ENCODE measurements around the gene PVR.
"Not testable (repeated sequence)": the region's sequence is repeated elsewhere in the genome, so short reads cannot be mapped to it uniquely, and the experiment has no call there.

The PVR gene

DNA sequence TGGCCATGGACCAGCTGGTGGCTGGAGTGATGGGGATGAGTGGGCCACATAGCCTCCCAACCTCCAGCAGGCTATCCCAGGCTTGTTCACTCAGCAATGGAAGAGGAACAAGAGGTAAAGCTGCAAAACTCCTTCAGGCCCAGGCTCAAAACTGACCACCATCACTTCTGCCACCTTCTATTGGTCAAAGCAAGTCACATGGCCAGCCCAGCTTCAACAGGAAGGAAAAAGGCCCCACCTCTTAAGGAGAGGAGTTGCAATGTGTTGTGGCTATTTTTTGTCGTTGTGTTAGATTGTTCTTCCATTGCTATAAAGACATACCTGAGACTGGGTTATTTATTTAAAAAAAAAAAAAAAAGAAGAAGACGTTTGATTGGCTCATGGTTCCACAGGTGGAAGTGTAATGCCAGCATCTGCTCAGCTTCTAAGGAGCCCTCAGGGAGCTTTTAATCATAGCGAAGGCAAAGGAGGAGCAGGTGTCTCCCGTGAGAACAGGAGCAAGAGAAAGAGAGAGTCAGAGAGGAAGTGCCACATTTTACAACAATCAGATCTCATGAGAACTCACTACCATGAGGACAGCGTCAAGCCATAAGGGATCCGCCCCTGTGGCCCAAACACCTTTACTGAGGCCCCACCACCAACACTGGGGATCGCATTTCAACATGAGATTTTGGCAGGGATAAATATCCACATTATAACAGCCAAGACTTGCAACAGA lies 24.9 kb upstream of the PVR start:
- DNase-seq, result no peak

- no peak for DNase-seq
Observed at GRCh38 chr19:44620667-44621066, 23.0 kb upstream of the PVR start.

DNA sequence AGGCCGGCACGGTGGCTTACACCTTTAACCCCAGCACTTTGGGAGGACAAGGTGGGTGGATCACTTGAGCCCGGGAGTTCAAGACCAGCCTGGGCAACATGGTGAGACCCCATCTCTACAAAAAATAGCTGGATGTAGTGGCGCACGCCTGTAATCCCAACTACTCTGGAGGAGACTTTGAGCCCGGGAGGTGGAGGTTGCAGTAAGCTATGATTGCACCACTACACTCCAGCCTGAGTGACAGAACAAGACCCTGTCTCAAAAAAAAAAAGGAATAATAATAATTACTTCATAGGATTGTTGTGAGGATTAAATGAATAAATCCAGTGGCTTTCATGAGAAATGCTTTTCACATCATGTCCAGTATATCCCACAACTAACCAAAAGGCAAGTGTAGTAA lies 22.3 kb upstream of the PVR start:
- no peak for DNase-seq

- peak; percentile 39 for DNase-seq
Observed at GRCh38 chr19:44623080-44623479, 20.6 kb upstream of the PVR start.

- no peak for DNase-seq
Observed at GRCh38 chr19:44623626-44624025, 20.1 kb upstream of the PVR start.

GRCh38 chr19:44624840-44625354 lies 18.8 kb upstream of the PVR start:
- no peak for DNase-seq

GRCh38 chr19:44625637-44626036 lies 18.1 kb upstream of the PVR start:
- not testable (repeated sequence) for DNase-seq

- DNase-seq, result no peak
Observed at GRCh38 chr19:44626048-44626624, 17.6 kb upstream of the PVR start.

- DNase-seq, result no peak
Observed at GRCh38 chr19:44627631-44628030, 16.1 kb upstream of the PVR start.

- DNase-seq, result no peak
Observed at GRCh38 chr19:44628793-44629192, 14.9 kb upstream of the PVR start.

- not testable (repeated sequence) for DNase-seq
Observed at GRCh38 chr19:44631611-44632010, 12.1 kb upstream of the PVR start.

DNA sequence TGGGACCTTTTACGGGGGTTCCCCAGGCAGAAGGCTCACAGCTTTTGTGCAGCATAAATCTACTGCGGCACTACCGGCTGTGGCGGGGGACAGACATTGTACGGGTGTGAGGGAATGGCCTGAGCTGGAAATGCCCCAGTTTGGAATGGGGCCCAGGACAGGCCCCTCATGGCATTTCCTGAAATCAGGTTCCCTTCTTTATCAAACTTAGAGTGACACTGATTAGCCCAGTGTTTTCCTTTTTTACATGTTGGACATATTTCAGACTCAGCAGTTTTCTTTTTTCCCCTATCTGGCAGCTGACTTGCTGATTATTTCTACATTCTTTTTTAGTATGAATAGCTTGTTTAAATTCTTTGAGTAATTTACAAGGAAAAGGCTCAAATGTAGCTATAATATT lies 9.7 kb upstream of the PVR start:
- DNase-seq, result not testable (repeated sequence)

DNA sequence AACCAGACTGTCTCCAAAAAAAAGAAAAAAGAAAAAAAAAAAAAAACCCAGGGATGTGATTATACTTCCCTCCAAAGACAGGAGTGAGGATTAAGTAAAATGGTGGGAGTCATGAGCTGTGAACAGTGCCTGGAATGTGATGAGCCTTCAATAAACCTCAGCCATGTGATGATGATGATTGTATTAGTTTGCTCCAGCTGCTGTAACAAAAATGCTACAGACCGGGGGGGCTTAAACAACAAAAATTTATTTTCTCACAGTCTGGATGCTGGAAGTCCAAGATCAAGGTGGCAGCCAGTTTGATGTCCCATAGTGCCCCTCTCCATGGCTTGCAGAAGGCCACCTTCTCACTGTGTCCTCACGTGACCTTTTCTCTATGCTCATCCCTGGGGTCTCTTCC lies 8.9 kb upstream of the PVR start:
- DNase-seq, result no peak

DNA sequence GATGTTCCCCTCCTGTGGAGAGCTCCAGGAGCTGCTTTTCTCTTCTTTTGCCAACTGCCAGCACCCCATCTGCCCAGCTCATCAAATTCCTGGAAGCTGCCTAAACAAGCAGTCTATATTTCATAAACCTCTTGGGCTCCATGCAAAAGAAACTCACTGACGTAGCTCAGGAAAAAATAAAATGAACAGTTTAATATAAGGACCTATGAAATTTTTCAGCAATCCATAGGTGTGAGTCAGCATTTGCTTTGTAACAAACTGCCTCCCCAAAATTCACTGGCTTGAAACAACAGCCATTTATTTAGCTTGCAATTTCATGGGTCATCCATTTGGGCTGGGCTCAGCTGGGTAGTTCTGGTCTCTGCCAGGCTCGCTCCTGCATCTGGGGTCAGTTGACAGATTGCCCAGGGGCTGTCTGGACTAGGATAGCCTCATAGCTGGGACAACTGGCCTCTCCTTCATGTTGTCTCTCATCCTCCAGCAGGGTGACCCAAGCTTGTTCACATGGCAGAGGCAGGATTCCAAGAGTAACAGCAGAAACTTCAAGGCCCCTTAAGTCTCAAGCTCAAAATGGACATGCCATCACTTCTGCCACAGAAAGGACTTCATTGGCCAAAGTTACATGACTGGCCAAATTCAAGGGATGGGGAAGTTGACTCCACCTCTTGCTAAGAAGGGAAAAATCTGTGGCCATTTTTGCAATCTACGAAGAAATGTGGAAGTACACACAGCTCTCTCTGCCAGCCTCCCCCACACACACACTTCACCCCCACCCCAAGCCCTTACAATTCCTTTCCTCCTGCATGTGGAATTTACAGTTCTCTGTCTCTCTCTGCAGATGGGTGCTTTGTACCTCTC lies 7.9 kb upstream of the PVR start:
- peak; percentile 92 for DNase-seq

- DNase-seq, result no peak
Observed at GRCh38 chr19:44636439-44637389, 7.0 kb upstream of the PVR start.

- no peak for DNase-seq
Observed at GRCh38 chr19:44637390-44637764, 6.3 kb upstream of the PVR start.

- DNase-seq, result peak; percentile 33
Observed at GRCh38 chr19:44640518-44640917, 3.2 kb upstream of the PVR start.

- no peak for DNase-seq
Observed at GRCh38 chr19:44641501-44642265, 2.0 kb upstream of the PVR start.

- no peak for DNase-seq
Observed at GRCh38 chr19:44642377-44642776, 1.3 kb upstream of the PVR start.

GRCh38 chr19:44644402-44645016 lies 799 bp downstream of the PVR start:
- DNase-seq, result no peak

- no peak for DNase-seq
Observed at GRCh38 chr19:44645407-44646048, 1.8 kb downstream of the PVR start.

Data from MV-4-11 (cell line).